DOHH2 (cell line): ENCODE results near the gene TRAP1.

Experiments
- H3F3A ChIP-seq: fragments of 200-600 bp; sonication (generic), shearing (Covaris generic); 2 replicates; pipeline ENCODE4 v1.6.0; 2016; ENCODE audit warnings: antibody characterized with exemption, mild to moderate bottlenecking; ENCODE audit not compliant: control insufficient read depth, insufficient read depth
- H3K27ac ChIP-seq: fragments of 200-600 bp; sonication (generic); 2 replicates; pipeline ENCODE4 v1.5.1; 2014; ENCODE audit warnings: low read depth, mild to moderate bottlenecking, low read length, moderate library complexity
- H3K27me3 ChIP-seq: fragments of 200-600 bp; sonication (generic); 2 replicates; pipeline ENCODE4 v1.6.1; 2014; ENCODE audit warnings: mild to moderate bottlenecking, low read length, mixed read lengths; ENCODE audit not compliant: control insufficient read depth
- H3K36me3 ChIP-seq: fragments of 200-600 bp; sonication (generic); 2 replicates; pipeline ENCODE4 v1.6.1; 2014; ENCODE audit warnings: mild to moderate bottlenecking, low read length, moderate library complexity, mixed read lengths; ENCODE audit not compliant: control insufficient read depth
- H3K4me1 ChIP-seq: fragments of 200-600 bp; sonication (generic); 2 replicates; pipeline ENCODE4 v1.6.1; 2014; ENCODE audit warnings: mild to moderate bottlenecking, low read length, mixed read lengths; ENCODE audit not compliant: control insufficient read depth
- H3K4me2 ChIP-seq: fragments of 200-600 bp; sonication (generic); 2 replicates; pipeline ENCODE4 v1.6.0; 2014; ENCODE audit warnings: mild to moderate bottlenecking, low read length, moderate library complexity
- H3K4me3 ChIP-seq: fragments of 200-600 bp; sonication (generic); 2 replicates; pipeline ENCODE4 v1.5.1; 2014; ENCODE audit warnings: mild to moderate bottlenecking, low read length, mixed read lengths
- H3K79me2 ChIP-seq: fragments of 200-600 bp; sonication (generic); 2 replicates; pipeline ENCODE4 v1.6.1; 2014; ENCODE audit warnings: mild to moderate bottlenecking, low read length, mixed read lengths; ENCODE audit not compliant: control insufficient read depth
- H3K9me2 ChIP-seq: fragments of 200-600 bp; sonication (generic); replicated peaks from 2 replicates; pipeline ENCODE4 v1.6.1; 2014; ENCODE audit warnings: mild to moderate bottlenecking, low read length, mixed read lengths; ENCODE audit not compliant: control insufficient read depth
- H3K9me3 ChIP-seq: fragments of 200-600 bp; sonication (generic); 2 replicates; pipeline ENCODE4 v1.6.1; 2014; ENCODE audit warnings: antibody characterized with exemption, low read length, mixed read lengths; ENCODE audit not compliant: control insufficient read depth, insufficient read depth
- H4K20me1 ChIP-seq: fragments of 200-600 bp; sonication (generic); 2 replicates; pipeline ENCODE4 v1.6.0; 2014; ENCODE audit warnings: low read depth, mild to moderate bottlenecking, antibody characterized with exemption, low read length, moderate library complexity; ENCODE audit not compliant: control insufficient read depth, insufficient read depth
- CTCF ChIP-seq: fragments of 200-600 bp; sonication (generic); IDR thresholded peaks from one replicate; pipeline ENCODE4 v1.5.1; 2014; ENCODE audit warnings: antibody characterized with exemption, mild to moderate bottlenecking, low read depth, low read length; ENCODE audit not compliant: poor library complexity, severe bottlenecking
- EZH2phosphoT487 ChIP-seq: fragments of 200-600 bp; sonication (generic); IDR thresholded peaks from 2 replicates; pipeline ENCODE4 v1.6.1; 2017; ENCODE audit warnings: borderline replicate concordance, mild to moderate bottlenecking, antibody characterized with exemption, low read length, moderate library complexity, mixed read lengths

Gene TRAP1

GRCh38 chr16:3687792-3688191 lies 29.5 kb downstream of the TRAP1 start:
- 0 out of 2 replicates have a peak, but pooled peaks cover 3% of the 10 kb centered on the region for H3K4me1 ChIP-seq
- no peak overlapping the region for H3K4me3 ChIP-seq
- H4K20me1 ChIP-seq = peaks cover 4% of the 10 kb centered on the region; the same call in 1 of the 2 replicates
- TF ChIP-seq CTCF = no peak
- H3K4me2 ChIP-seq = no peak overlapping the region
- no peaks in the 10 kb centered on the region for H3K27me3 ChIP-seq
- H3F3A ChIP-seq = no peaks in the 10 kb centered on the region
- peaks cover 26% of the 10 kb centered on the region for H3K79me2 ChIP-seq
- H3K9me3 ChIP-seq = no peaks in the 10 kb centered on the region
- H3K9me2 ChIP-seq = no peaks in the 10 kb centered on the region
- H3K36me3 ChIP-seq = peaks cover 82% of the 10 kb centered on the region
- H3K27ac ChIP-seq = no peak overlapping the region

DNA sequence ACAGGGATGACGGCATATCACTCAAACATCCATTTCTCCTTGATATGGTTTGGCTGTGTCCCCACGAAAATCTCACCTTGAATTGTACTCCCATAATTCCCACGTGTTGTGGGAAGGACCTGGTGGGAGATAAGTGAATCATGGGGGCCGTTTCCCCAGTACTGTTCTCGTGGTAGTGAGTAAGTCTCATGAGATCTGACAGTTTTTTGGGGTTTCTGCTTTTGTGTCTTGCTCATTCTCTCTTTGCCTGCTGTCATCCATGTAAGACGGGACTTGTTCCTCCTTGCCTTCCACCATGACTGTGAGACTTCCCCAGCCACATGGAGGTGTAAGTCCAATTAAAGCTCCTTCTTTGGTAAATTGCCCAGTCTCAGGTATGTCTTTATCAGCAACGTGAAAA lies 30.3 kb downstream of the TRAP1 start:
- Histone ChIP-seq H3K9me3 (no peaks in the 10 kb centered on the region), H3F3A (no peaks in the 10 kb centered on the region), H3K4me2 (no peak overlapping the region), H3K36me3 (peaks cover 90% of the 10 kb centered on the region), H3K4me1 (0 out of 2 replicates have a peak, but pooled peaks cover 3% of the 10 kb centered on the region), H3K9me2 (no peaks in the 10 kb centered on the region), H3K79me2 (peaks cover 23% of the 10 kb centered on the region), H3K27me3 (no peaks in the 10 kb centered on the region), H4K20me1 (peaks cover 4% of the 10 kb centered on the region; the same call in 1 of the 2 replicates), H3K4me3 (no peak overlapping the region), H3K27ac (no peak overlapping the region)
- TF ChIP-seq CTCF (no peak), EZH2phosphoT487 (no peak)

DNA sequence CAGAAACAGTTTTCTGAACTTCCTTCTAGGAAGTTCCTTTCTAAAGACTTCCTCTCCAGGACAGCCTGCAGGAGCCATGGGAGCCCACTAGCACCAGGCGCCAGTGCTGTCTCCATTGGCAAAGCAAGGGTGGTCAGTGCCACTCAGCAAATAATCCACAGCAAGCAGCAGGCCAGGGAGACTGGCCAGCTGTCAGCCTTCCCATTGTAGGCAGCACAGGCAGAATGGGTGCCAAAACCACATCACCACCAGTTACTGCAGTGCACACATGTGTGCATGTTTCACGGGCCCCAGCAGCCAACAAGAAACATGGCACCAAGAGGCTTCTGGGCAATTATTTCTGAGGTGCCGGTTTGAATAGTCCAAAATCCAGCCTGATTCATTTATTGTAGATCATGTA lies 36.1 kb downstream of the TRAP1 start:
- Histone ChIP-seq H3K4me1 (no peaks in the 10 kb centered on the region), H3K4me2 (no peak overlapping the region), H3K9me3 (no peaks in the 10 kb centered on the region), H3F3A (no peaks in the 10 kb centered on the region), H4K20me1 (no peaks in the 10 kb centered on the region), H3K4me3 (no peak overlapping the region), H3K79me2 (peaks cover 6% of the 10 kb centered on the region; the same call in 1 of the 2 replicates), H3K27ac (no peak overlapping the region), H3K27me3 (no peaks in the 10 kb centered on the region), H3K36me3 (peaks cover 93% of the 10 kb centered on the region), H3K9me2 (no peaks in the 10 kb centered on the region)
- no peak for TF ChIP-seq CTCF

DNA sequence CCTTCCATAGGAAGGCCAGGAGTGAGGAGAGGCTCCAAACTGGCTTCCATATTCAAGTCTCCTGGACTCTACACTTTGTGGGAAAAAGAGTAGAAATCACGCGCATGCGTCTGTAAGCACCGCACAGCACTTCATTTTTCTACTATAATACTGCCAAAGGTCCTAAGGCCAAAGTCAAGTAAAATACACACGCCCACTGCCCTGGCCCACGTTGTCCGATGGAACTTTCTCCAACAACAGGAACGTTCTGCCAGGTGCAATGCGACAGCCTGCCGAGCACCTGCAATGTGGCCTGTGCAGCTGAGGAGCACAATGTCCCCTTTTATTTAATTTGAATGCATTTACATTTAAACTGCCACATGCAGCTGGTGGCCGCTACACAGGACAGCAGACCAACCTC lies 39.3 kb downstream of the TRAP1 start:
- Histone ChIP-seq H3K9me2 (no peaks in the 10 kb centered on the region), H3K36me3 (peaks cover 95% of the 10 kb centered on the region), H3K9me3 (no peaks in the 10 kb centered on the region), H3F3A (no peaks in the 10 kb centered on the region), H3K4me2 (no peak overlapping the region), H3K79me2 (peaks cover 6% of the 10 kb centered on the region; the same call in 1 of the 2 replicates), H3K27me3 (no peaks in the 10 kb centered on the region), H3K4me1 (no peaks in the 10 kb centered on the region), H3K4me3 (no peak overlapping the region), H4K20me1 (no peaks in the 10 kb centered on the region), H3K27ac (no peak overlapping the region)
- TF ChIP-seq EZH2phosphoT487 (no peak), CTCF (no peak)
